Suprapubic skin (tissue), 4 donors: Measurements from ENCODE around the gene KY. TPM values are rescaled to one million over a fixed set of nuclear protein-coding genes. Genes with fewer than 3 reads are reported as not detected.

Experiments used
- DNase-seq, 2 donors: peaks; one replicate each; pipeline ENCODE4 v3.0.0-alpha.2; 2019; ENCODE audit warnings: low spot score in 2 of 2
- H3K27ac ChIP-seq: fragments of 200-600 bp; sonication (generic); one replicate; pipeline ENCODE4 v1.5.1; 2019
- H3K27me3 ChIP-seq: fragments of 200-600 bp; sonication (generic); one replicate; pipeline ENCODE4 v1.5.1; 2019
- H3K36me3 ChIP-seq: fragments of 200-600 bp; sonication (generic); one replicate; pipeline ENCODE4 v1.5.1; 2019
- H3K4me1 ChIP-seq: fragments of 200-600 bp; sonication (generic); one replicate; pipeline ENCODE4 v1.5.1; 2019
- H3K4me3 ChIP-seq: fragments of 200-600 bp; sonication (generic); one replicate; pipeline ENCODE4 v1.5.1; 2019; ENCODE audit warnings: mild to moderate bottlenecking
- H3K9me3 ChIP-seq: fragments of 200-600 bp; sonication (generic); one replicate; pipeline ENCODE4 v1.5.1; 2019
- EP300 ChIP-seq: sonication (generic); formaldehyde crosslinking; IDR thresholded peaks from one replicate; pipeline ENCODE4 v1.6.1; 2017; ENCODE audit warnings: antibody characterized with exemption
- POLR2A ChIP-seq, 2 donors: fragments of 450-650 bp; IDR thresholded peaks; one replicate each; pipeline ENCODE4 v1.6.1; 2017; ENCODE audit warnings: antibody characterized with exemption in 2 of 2, mild to moderate bottlenecking in 2 of 2, moderate library complexity in 2 of 2
- POLR2AphosphoS5 ChIP-seq, 3 donors: sonication (generic); formaldehyde crosslinking; IDR thresholded peaks; one replicate each; pipeline ENCODE4 v1.6.1; 2017; ENCODE audit warnings: antibody characterized with exemption in 3 of 3
- WGBS: methylation state at CpG from one replicate; pipeline ENCODE4 v1.1.5; 2018; 5-methylcytosine and 5-hydroxymethylcytosine counted together
- total RNA-seq, 4 donors: library from RNA; depleted of rRNA; stranded (reverse); fragments of >200 nt; gene quantifications; one replicate each; pipeline ENCODE4 v1.1.0, GENCODE V29; 2016
- TF ChIP-seq, protein P1 (sequence below), 2 donors: fragments of 200-600 bp in 1 of 2; fragments of 450-650 bp in 1 of 2; sonication (generic) in 1 of 2; IDR thresholded peaks; one replicate each; pipeline ENCODE4 v1.5.1; 2016 to 2019; ENCODE audit warnings: antibody characterized with exemption in 2 of 2, mild to moderate bottlenecking in 1 of 2, moderate library complexity in 1 of 2

The KY gene
- total RNA-seq, 4 donors from 2014 or later = 41.9 to 99.8 (median 53.9) TPM

DNA sequence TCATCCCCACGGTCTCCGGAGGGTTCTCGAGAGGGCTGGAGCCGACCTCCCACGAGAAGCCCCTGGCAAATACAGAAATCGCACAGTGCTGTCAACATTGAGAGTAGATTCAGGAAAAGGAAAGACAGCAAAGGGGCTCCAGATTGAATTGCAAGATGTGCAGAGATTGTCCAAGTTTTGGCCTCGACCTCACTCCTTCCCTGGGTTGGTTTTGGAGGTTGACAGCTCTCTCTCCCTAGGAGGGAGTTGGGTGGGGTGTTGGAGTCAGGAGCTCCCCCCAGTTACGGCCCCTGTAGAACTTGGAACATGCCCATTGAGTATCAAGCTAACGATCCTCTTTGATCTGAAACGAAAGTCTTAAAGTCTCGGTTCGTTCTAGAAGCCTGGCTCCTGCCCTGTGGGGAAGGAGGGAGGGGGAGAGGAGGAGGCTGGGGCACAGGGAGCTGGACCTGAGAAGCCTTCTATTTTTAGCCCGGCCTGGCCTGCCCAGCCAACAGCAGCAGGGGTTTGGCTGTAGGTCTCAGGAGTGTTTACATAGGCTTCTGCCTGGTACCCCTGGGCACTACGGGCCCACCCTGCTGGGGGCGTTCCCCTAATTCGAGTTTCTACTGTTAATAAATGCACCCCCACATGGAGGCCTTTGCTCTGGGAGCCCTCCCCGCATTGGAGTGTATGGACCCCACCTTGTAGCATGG, 672 bp upstream of the KY start:
- peak in 1 of 2 donors; percentile 66 for DNase-seq
- 17% methylated on average over 16 of the region's 17 CpGs for WGBS
- Histone ChIP-seq H3K36me3 (no peaks in the 10 kb centered on the region), H3K27ac (peak overlapping the region; percentile 67), H3K4me1 (peaks cover 10% of the 10 kb centered on the region), H3K9me3 (no peaks in the 10 kb centered on the region), H3K4me3 (peak overlapping the region; percentile 48), H3K27me3 (no peaks in the 10 kb centered on the region)
- TF ChIP-seq POLR2A (IDR thresholded peaks at IDR 0.05) (no peak), EP300 (no peak), POLR2AphosphoS5 (IDR thresholded peaks at IDR 0.05) (no peak)
- TF ChIP-seq, protein P1, sequence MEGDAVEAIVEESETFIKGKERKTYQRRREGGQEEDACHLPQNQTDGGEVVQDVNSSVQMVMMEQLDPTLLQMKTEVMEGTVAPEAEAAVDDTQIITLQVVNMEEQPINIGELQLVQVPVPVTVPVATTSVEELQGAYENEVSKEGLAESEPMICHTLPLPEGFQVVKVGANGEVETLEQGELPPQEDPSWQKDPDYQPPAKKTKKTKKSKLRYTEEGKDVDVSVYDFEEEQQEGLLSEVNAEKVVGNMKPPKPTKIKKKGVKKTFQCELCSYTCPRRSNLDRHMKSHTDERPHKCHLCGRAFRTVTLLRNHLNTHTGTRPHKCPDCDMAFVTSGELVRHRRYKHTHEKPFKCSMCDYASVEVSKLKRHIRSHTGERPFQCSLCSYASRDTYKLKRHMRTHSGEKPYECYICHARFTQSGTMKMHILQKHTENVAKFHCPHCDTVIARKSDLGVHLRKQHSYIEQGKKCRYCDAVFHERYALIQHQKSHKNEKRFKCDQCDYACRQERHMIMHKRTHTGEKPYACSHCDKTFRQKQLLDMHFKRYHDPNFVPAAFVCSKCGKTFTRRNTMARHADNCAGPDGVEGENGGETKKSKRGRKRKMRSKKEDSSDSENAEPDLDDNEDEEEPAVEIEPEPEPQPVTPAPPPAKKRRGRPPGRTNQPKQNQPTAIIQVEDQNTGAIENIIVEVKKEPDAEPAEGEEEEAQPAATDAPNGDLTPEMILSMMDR (IDR thresholded peaks at IDR 0.05) = no peak

DNA sequence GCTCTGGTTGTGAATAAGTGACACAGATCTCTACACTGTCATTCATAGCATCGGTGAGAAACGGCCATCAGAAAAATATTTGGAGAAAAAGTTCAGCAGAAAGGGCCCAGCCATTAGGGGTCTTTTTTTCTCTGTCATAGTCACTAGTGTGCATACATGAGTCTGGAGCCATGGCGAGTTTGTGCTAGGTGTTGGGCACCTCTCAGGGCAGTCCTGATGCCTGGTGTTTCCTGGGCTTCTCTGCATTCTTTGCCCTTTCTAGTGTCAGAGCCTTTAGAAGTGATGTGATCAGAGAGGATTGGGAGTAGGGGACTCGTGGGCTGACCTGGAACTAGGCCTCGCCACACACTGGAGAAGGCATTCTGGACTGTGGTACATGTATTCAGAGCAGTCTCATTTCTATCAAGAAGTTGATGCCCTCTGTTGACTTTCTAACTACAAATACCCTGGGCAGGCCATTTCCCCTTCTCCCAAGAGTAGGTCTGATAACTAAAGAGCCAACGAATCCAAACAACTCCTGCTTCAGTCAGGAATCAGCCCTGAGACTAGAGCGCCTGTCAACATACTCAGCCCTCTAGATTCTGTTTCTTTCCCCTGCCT, 1.6 kb downstream of the KY start:
- no peaks in the 10 kb centered on the region for H3K9me3 ChIP-seq
- no peak overlapping the region for H3K27ac ChIP-seq
- H3K4me1 ChIP-seq = peaks cover 10% of the 10 kb centered on the region
- H3K27me3 ChIP-seq = no peaks in the 10 kb centered on the region
- no peak for DNase-seq
- TF ChIP-seq, protein P1 (IDR thresholded peaks at IDR 0.05) = no peak
- TF ChIP-seq POLR2AphosphoS5 (IDR thresholded peaks at IDR 0.05) (no peak), POLR2A (IDR thresholded peaks at IDR 0.05) (no peak), EP300 (no peak)
- no peak overlapping the region for H3K4me3 ChIP-seq
- WGBS = 82% methylated on average over 7 of the region's 7 CpGs
- H3K36me3 ChIP-seq = no peaks in the 10 kb centered on the region

DNA sequence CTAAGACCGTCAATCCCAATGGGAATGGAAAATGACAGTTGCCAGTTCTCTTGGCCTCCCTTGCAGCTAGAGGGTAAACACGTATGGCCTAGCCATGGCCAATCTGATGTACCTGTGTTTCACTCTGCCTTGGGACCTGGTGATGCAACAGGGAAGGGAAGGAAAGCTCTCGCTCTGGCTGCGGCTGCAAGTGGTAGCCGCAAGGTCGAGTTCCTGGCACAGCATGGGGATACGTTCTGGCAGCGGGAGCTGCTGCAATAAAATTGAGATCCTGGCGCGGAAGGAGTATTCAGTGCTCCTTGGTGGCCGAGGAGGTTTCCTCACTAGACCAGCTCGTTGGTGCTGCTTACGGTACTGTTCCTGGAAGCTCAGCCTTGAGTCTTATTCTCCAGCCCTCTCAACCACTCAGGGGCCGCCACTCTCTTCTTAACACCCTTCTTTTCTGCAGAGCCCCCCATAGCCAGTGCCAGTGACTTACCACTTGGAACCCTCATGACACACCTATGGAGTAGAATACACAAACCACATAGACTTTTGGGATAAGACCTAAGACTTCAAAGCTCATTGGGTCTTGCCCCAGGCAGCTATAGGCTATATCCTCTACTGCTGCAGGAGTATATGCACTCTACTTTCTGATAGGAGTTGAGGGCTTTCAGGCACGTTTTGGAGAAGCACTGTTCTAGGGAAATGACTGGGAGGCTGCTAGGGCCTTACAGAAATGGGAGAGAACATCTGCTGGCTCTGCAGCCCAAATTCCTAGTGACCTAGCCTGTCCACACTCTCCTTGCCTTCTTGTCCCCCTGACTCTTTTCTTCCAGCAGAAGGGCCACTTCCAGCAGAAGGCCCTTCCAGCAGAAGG, 2.7 kb downstream of the KY start:
- no peaks in the 10 kb centered on the region for H3K36me3 ChIP-seq
- 91% methylated on average over 15 of the region's 15 CpGs for WGBS
- DNase-seq = peak in 1 of 2 donors; percentile 41

DNA sequence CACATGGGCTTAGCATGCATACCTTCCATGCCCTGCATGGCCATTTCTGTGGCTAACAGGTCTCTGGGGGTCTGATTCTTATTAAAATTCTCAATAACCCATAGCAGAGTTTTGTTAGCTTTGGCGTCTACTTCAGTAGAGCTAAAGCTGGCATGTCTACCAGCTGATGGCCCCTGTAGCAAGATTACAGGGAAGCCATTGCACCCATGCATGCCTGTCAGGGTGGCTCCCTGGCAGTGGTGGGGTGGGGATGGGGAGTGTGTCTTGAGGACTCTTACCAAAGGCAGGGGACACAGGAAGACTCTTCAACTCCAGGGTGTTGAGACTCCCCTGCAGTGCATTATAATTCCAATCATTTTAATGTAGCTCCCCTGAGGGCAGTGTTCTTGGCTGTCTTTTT, 4.7 kb downstream of the KY start:
- DNase-seq = peak in 1 of 2 donors; percentile 44
- Histone ChIP-seq H3K4me1 (peaks cover 1% of the 10 kb centered on the region), H3K9me3 (no peaks in the 10 kb centered on the region), H3K27ac (no peak overlapping the region), H3K27me3 (no peaks in the 10 kb centered on the region), H3K36me3 (no peaks in the 10 kb centered on the region), H3K4me3 (no peak overlapping the region)
- 78% methylated on average over 1 of the region's 1 CpG for WGBS
- TF ChIP-seq POLR2A (IDR thresholded peaks at IDR 0.05) (no peak), POLR2AphosphoS5 (IDR thresholded peaks at IDR 0.05) (no peak), EP300 (no peak)
- TF ChIP-seq, protein P1 (IDR thresholded peaks at IDR 0.05) = no peak

More for the DNA sequence above, 2.7 kb downstream of the KY start:
- Histone ChIP-seq H3K27me3 (no peaks in the 10 kb centered on the region), H3K27ac (no peak overlapping the region), H3K4me1 (peaks cover 10% of the 10 kb centered on the region), H3K4me3 (no peak overlapping the region), H3K9me3 (no peaks in the 10 kb centered on the region)
- no peak for TF ChIP-seq POLR2AphosphoS5 (IDR thresholded peaks at IDR 0.05)
- no peak for TF ChIP-seq POLR2A (IDR thresholded peaks at IDR 0.05)
- no peak for TF ChIP-seq EP300
- TF ChIP-seq, protein P1 (IDR thresholded peaks at IDR 0.05) = no peak

DNA sequence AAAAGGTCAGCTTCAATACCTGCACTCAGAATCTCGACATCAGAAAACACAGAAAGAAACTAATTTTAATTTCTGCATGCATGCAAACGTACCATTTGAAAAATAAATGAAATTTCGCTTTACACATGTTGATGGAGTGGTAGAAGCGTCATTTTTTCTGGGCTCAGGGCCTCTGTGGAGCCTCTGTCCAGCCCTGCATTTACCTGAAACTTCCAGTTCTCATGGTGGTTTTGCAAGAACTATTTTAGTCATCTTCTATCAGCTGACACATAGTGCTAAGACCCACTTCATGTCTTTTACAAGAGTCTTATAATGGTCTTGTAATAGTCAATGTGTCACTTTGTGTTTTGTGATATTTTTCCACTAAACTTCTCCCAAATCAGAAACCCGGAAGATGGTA, 5.3 kb downstream of the KY start:
- TF ChIP-seq POLR2AphosphoS5 (IDR thresholded peaks at IDR 0.05) (no peak), EP300 (no peak), POLR2A (IDR thresholded peaks at IDR 0.05) (no peak)
- TF ChIP-seq, protein P1 (IDR thresholded peaks at IDR 0.05) = no peak
- no peak overlapping the region for H3K4me3 ChIP-seq
- no peaks in the 10 kb centered on the region for H3K4me1 ChIP-seq
- H3K9me3 ChIP-seq = no peaks in the 10 kb centered on the region
- H3K36me3 ChIP-seq = no peaks in the 10 kb centered on the region
- H3K27me3 ChIP-seq = no peaks in the 10 kb centered on the region
- no peak for DNase-seq
- no peak overlapping the region for H3K27ac ChIP-seq
- WGBS = 96% methylated on average over 5 of the region's 5 CpGs
